ENCODE data around the gene IL12RB1. TPM values are rescaled to one million over a fixed set of nuclear protein-coding genes. Genes with fewer than 3 reads are reported as not detected.

IL12RB1 gene
- total RNA-seq = 3.2 TPM
- 0.45 TPM for polyA plus RNA-seq (ENCODE audit: insufficient read depth, low read depth, low replicate concordance)
- long read RNA-seq, donor 1 = 0 reads
- long read RNA-seq, donor 2 = 0 reads
- long read RNA-seq, donor 3, partial matches to known transcripts = 27 of 27 reads
- long read RNA-seq, donor 3, other reads (novel, unspliced or antisense) = 0 of 27 reads
- long read RNA-seq, donor 4 = 0 reads
- long read RNA-seq, donor 5 = 0 reads
- long read RNA-seq, donor 6 = 0 reads
- long read RNA-seq, donor 7 = 0 reads
- long read RNA-seq, donor 8 = 0 reads
- long read RNA-seq, donor 9 = 0 reads
- long read RNA-seq, donor 10, partial matches to known transcripts = 0 of 1 reads
- long read RNA-seq, donor 10, other reads (novel, unspliced or antisense) = 0 of 1 reads

DNA sequence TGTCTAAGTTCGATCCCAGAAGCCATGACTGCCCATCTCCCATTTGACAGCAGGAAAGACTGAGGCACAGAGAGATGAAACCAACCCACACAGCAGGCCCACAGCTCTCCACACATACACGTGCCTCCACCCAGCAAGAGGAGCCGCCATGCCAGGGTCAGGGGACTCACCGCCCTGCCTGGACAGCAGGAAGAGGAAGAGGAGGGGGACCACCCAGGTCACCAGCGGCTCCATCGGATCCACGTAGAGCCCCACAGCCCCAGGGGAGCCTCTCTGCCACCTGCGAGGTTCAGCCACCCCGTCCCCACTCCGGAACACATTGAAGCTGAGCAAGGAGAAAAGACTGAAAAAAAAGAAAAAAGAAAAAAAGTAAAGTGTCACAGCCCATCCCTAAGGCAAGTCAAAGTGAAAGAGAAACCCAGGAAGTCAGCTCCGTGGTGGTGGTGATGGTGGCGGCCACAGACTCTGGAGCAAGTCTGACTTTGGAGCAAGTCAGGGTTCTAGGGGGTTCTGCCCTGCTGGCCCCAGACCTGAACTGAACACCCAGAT lies at the start of gene IL12RB1:
TSS of gene IL12RB1 (minus strand) at position 345 of the 549 bp plus-strand sequence. CDS start at position 234, 111 bp downstream.
- DNase-seq = no peak
- TF ChIP-seq, protein P1, sequence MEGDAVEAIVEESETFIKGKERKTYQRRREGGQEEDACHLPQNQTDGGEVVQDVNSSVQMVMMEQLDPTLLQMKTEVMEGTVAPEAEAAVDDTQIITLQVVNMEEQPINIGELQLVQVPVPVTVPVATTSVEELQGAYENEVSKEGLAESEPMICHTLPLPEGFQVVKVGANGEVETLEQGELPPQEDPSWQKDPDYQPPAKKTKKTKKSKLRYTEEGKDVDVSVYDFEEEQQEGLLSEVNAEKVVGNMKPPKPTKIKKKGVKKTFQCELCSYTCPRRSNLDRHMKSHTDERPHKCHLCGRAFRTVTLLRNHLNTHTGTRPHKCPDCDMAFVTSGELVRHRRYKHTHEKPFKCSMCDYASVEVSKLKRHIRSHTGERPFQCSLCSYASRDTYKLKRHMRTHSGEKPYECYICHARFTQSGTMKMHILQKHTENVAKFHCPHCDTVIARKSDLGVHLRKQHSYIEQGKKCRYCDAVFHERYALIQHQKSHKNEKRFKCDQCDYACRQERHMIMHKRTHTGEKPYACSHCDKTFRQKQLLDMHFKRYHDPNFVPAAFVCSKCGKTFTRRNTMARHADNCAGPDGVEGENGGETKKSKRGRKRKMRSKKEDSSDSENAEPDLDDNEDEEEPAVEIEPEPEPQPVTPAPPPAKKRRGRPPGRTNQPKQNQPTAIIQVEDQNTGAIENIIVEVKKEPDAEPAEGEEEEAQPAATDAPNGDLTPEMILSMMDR (IDR thresholded peaks at IDR 0.05; ENCODE audit: borderline replicate concordance, extremely low read depth, insufficient read depth) = no peak
- Histone ChIP-seq H3K4me1 (ENCODE audit: control insufficient read depth in 2 of 3, insufficient read depth in 2 of 3, low read depth in 1 of 3, low read length in 3 of 3) (no peaks in the 10 kb centered on the region), H3K9me3 (ENCODE audit: control insufficient read depth in 2 of 3, insufficient read depth in 1 of 3, low read length in 3 of 3) (no peaks in the 10 kb centered on the region), H3K9ac (ENCODE audit: low read length in 3 of 3) (no peak within 1 kb of the TSS), H3K36me3 (ENCODE audit: control insufficient read depth in 2 of 3, insufficient read depth in 3 of 3, low read length in 3 of 3) (no peaks in the 10 kb centered on the region), H3K27ac (ENCODE audit: low read depth in 2 of 2, low read length in 2 of 2) (peak within 1 kb of the TSS in 1 of 2 donors; percentile 37), H3K4me3 (ENCODE audit: low read length in 3 of 3) (peak within 1 kb of the TSS in 2 of 3 donors; percentile 34 to 47), H3K27me3 (ENCODE audit: control insufficient read depth, insufficient read depth, low read length) (no peaks in the 10 kb centered on the region)
- intact Hi-C loops (cut with DNase I) = no loop called here
- FAIRE-seq = no peak

DNA sequence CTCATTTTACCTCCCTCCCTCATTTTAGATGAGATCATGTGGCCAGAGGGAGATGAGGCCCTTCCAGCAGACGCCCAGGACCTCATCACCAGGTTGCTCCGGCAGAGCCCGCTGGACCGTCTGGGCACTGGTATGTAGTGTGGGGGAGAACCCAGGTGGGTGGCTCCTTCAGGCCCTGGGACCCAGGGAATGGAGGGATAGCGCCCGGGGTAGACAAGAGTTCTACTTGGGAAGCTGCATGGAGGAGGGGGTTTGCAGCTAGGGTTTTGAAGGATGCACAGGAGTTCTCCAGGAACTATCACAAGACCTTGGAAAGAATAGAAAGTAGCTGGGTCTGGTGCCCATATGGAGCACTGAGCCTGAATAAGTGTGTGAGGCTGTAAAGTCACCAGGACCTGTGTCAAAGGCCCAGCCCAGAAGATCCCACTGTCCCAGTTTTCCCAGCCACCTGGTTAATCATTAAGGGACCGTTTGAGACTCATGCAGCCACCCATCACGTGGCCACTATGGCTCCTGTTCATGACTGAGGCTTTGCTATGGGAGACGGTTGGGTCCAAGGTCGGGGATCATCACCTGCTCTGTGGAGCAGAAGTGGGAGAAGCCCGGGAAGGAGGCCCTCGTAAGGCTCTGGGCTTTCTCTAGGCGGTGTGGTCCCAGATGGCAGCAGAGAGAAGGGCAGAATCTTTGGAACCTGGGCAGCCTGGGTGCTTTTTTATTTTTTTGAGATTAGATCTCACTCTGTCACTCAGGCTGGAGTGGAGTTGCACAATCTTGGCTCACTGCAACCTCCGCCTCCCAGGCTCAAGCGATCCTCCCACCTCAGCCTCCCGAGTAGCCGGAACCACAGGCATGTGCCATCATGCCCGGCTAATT lies 49.2 kb upstream of the IL12RB1 start:
- FAIRE-seq = no peak

DNA sequence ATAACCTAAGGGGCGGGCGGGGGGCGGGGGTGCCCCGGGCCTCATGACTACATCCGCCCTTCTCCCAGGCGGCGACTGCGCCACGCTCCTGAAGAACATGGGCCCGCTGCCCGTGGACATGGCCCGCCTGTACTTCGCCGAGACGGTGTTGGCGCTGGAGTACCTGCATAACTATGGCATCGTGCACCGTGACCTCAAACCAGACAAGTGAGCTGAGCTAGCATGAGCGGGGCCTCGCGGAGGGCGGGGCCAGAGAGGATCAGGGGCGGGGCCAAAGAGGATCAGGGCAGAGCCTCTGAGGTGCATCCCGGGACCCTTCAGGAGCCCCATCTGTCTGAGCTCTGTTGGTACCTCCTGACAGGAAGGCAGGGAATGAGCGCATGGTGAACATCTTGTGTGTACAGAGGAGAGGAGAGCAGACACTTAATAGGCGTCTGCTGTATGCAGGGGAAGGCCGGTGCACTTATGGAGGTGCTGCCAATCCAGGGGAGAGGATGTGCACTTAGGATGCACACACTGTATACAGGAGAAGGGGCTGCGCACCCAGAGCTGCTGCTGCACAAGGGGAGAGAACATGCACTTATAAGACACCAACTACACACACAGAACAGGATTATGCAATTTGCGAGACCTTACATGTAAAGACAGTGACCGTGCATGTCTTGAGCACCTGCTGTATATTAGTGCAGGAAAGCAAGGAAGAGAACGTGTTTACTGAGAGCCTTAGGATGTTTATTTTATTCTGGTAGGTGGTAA lies 45.3 kb upstream of the IL12RB1 start:
- FAIRE-seq (no peak), DNase-seq (no peak)
- H3K9me3 ChIP-seq (ENCODE audit: control insufficient read depth in 2 of 3, insufficient read depth in 1 of 3, low read length in 3 of 3) = no peaks in the 10 kb centered on the region
- H3K27me3 ChIP-seq (ENCODE audit: control insufficient read depth, insufficient read depth, low read length) = no peaks in the 10 kb centered on the region
- H3K27ac ChIP-seq (ENCODE audit: low read depth in 2 of 2, low read length in 2 of 2) = no peak overlapping the region
- intact Hi-C loops (cut with DNase I) = no loop called here
- H3K4me3 ChIP-seq (ENCODE audit: low read length in 3 of 3) = no peak overlapping the region
- TF ChIP-seq, protein P1 (IDR thresholded peaks at IDR 0.05; ENCODE audit: borderline replicate concordance, extremely low read depth, insufficient read depth) = no peak
- H3K4me1 ChIP-seq (ENCODE audit: control insufficient read depth in 2 of 3, insufficient read depth in 2 of 3, low read depth in 1 of 3, low read length in 3 of 3) = peaks cover 0 to 8% (median 4%) of the 10 kb centered on the region in 3 donors
- H3K9ac ChIP-seq (ENCODE audit: low read length in 3 of 3) = no peak overlapping the region
- peaks cover 2 to 42% (median 30%) of the 10 kb centered on the region in 3 donors for H3K36me3 ChIP-seq (ENCODE audit: control insufficient read depth in 2 of 3, insufficient read depth in 3 of 3, low read length in 3 of 3)

More for the DNA sequence above, 49.2 kb upstream of the IL12RB1 start:
- H3K4me3 ChIP-seq (ENCODE audit: low read length in 3 of 3) = no peak overlapping the region
- no peaks in the 10 kb centered on the region for H3K27me3 ChIP-seq (ENCODE audit: control insufficient read depth, insufficient read depth, low read length)
- peaks cover 2 to 33% (median 11%) of the 10 kb centered on the region in 3 donors for H3K36me3 ChIP-seq (ENCODE audit: control insufficient read depth in 2 of 3, insufficient read depth in 3 of 3, low read length in 3 of 3)
- H3K4me1 ChIP-seq (ENCODE audit: control insufficient read depth in 2 of 3, insufficient read depth in 2 of 3, low read depth in 1 of 3, low read length in 3 of 3) = peaks cover 0 to 11% (median 4%) of the 10 kb centered on the region in 3 donors
- peak in 3 of 5 donors; percentile 64 to 81 (median 64) for DNase-seq
- H3K27ac ChIP-seq (ENCODE audit: low read depth in 2 of 2, low read length in 2 of 2) = peak overlapping the region; percentile 47 to 57
- H3K9me3 ChIP-seq (ENCODE audit: control insufficient read depth in 2 of 3, insufficient read depth in 1 of 3, low read length in 3 of 3) = no peaks in the 10 kb centered on the region
- TF ChIP-seq, protein P1 (IDR thresholded peaks at IDR 0.05; ENCODE audit: borderline replicate concordance, extremely low read depth, insufficient read depth) = no peak
- intact Hi-C loops (cut with DNase I) = no loop called here
- H3K9ac ChIP-seq (ENCODE audit: low read length in 3 of 3) = no peak overlapping the region
